ENCODE measurements around the gene LARP6.

LARP6 gene

GRCh38 chr15:70853973-70854665 is at the start of gene LARP6:
TSS of gene LARP6 (minus strand) at chr15:70854157. CDS start at chr15:70854088, 69 bp downstream.
- peak; percentile 45 for DNase-seq (ENCODE audit: low read depth)
- H3K4me3 ChIP-seq (ENCODE audit: low read depth, low read length), result peak within 1 kb of the TSS; percentile 91
- no peak for TF ChIP-seq CTCF (conservative IDR thresholded peaks at IDR 0.05; ENCODE audit: low read depth, low read length)

GRCh38 chr15:70902107-70902506 is 48.1 kb upstream of the LARP6 start:
- no peak for TF ChIP-seq CTCF (conservative IDR thresholded peaks at IDR 0.05; ENCODE audit: low read depth, low read length)
- H3K4me3 ChIP-seq (ENCODE audit: low read depth, low read length), result no peak overlapping the region
- peak; percentile 90 for DNase-seq (ENCODE audit: low read depth)

DNA sequence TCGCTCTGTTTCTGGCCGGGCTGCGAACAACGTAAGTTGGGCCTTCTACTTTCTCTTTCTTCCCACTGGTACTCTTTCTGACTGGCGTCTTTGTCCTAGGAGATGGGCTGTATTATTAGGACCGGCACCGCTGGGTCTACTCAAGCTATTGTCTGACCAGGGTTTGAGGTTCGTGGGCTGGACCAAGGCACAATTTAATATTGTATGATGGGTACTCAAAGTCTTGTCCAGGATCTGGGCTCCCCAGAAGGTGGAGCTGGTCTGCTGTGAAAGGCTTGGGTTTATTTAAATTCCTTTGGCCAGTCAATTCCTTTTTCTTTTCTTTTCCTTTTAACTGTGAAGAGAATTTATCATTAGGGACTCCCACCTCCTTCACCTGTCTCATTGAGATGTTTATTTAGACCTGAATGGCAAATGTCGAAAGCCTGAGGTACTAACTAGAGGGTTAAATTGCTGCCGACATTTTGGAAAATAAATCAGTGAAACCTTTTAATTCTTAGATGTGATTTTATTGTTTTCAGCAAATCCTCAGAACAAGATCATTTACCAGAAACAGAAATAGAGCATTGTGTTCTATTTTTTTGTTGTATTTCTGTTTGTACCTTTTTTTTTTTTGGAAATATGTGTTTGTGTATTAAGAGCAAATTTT is 39.1 kb upstream of the LARP6 start:
- TF ChIP-seq CTCF (conservative IDR thresholded peaks at IDR 0.05; ENCODE audit: low read depth, low read length), result peak; percentile 83

DNA sequence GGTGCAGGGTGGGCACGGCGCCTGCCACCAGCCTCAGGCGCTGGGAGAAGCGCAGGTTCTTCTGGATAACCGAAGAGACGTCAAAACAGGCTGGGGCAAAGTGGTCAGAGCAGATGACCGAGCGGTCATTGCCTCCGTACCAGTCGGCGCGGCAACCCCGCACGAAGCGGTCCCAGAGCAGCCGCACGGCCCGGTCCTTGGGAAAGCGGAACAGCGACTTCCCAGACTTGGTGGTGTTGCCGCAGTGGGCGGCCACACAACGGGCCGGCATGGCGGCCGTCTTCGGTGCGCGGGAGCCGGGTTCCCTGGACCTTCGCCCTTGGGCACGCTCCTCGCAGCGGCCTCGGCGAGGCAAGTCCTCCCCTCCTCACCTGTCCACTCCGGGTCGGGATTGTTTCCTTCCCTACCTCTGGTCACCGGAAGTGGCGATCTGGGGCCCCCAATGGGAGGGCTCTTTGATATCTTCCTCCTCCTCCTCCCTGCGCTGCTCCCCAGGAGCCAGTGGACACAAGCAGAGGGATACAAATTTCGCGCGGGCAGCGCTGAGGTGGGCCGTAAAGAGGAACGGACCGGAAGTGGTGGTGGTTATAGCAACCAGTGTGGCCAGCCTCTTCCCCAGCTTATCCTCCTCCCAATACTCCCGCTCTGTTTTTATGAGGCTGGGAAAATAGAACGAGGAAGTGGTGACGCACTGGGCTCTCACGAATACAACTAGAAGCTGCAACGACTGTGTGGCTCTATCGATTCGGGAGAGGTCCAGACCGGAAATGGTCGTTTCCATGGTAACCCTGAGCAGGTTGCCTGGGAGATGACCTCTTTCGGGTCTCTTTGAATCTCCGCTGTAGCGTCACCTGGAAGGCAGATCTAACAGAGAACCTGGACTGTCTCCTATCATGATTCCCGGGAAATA is 38.3 kb upstream of the LARP6 start, which contains the start of the genes LRRC49 and THAP10:
TSS of gene LRRC49 (plus strand) at position 825 of the 910 bp plus-strand sequence. CDS start at position 894, 69 bp downstream.
TSS of gene THAP10 (minus strand) at position 432 of the 910 bp plus-strand sequence. CDS start at position 271, 161 bp downstream.
- peak; percentile 94 for DNase-seq (ENCODE audit: low read depth)
- no peak for TF ChIP-seq CTCF (conservative IDR thresholded peaks at IDR 0.05; ENCODE audit: low read depth, low read length)
- peak within 1 kb of the TSS; percentile 79 for H3K4me3 ChIP-seq (ENCODE audit: low read depth, low read length)

More for the DNA sequence above, 39.1 kb upstream of the LARP6 start:
- peak overlapping the region; percentile 79 for H3K4me3 ChIP-seq (ENCODE audit: low read depth, low read length)
- DNase-seq (ENCODE audit: low read depth), result peak; percentile 85

DNA sequence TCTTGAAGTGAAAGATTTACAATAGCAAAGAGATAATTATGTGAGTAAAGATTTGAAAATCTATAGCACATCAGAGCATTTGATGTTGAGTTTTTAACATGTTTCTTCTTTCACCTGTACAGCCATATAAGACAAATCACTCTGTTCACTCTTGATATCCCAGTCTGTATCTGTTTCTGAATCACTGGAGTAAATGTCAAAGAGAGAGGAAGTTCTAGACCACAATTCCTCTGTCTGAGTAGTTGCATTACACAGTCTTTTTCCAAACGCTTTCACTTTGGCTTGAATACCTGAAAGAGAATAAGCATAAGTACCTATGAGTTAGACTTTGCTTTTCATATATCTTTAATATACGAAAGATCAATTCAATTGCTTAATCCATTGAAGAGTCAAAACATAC is 28.4 kb upstream of the LARP6 start:
- no peak for TF ChIP-seq CTCF (conservative IDR thresholded peaks at IDR 0.05; ENCODE audit: low read depth, low read length)
- DNase-seq (ENCODE audit: low read depth), result peak; percentile 67
- H3K4me3 ChIP-seq (ENCODE audit: low read depth, low read length), result no peak overlapping the region

GRCh38 chr15:70880781-70881180 is 26.8 kb upstream of the LARP6 start:
- no peak for TF ChIP-seq CTCF (conservative IDR thresholded peaks at IDR 0.05; ENCODE audit: low read depth, low read length)
- H3K4me3 ChIP-seq (ENCODE audit: low read depth, low read length), result no peak overlapping the region
- DNase-seq (ENCODE audit: low read depth), result peak; percentile 58
